Spleen (tissue), 7 donors: ENCODE results near the gene CCDC141.

ENCODE experiments used
- POLR2A ChIP-seq, 3 donors: fragments of 450-650 bp; IDR thresholded peaks; one replicate each; pipeline ENCODE4 v1.5.1; 2017; ENCODE audit warnings: antibody characterized with exemption in 3 of 3, mild to moderate bottlenecking in 1 of 3
- POLR2AphosphoS5 ChIP-seq, 3 donors: sonication (generic); formaldehyde crosslinking; IDR thresholded peaks; one replicate each; pipeline ENCODE4 v1.5.1; 2017; ENCODE audit warnings: antibody characterized with exemption in 3 of 3
- TF ChIP-seq, protein P1 (sequence below), 11 experiments: fragments of 200-600 bp in 7 of 11; fragments of 450-650 bp in 4 of 11; sonication (generic) in 4 of 11; IDR thresholded peaks in 8 of 11; conservative IDR thresholded peaks in 3 of 11; 1 replicate in 7 of 11; 2 replicates in 4 of 11; pipeline versions ENCODE4 v1.4.0 to v1.8.0; 2016 to 2021; ENCODE audit warnings: antibody characterized with exemption in 11 of 11, inconsistent platforms in 4 of 11, mild to moderate bottlenecking in 1 of 11
- donor health status: DM: no; HTN: no; CAD: no; lungs with moderate emphysema.
- donor health status: DM: no; HTN: no; CAD: no.
- donor health status: DM: no; HTN: no; CAD: no.

DNA sequence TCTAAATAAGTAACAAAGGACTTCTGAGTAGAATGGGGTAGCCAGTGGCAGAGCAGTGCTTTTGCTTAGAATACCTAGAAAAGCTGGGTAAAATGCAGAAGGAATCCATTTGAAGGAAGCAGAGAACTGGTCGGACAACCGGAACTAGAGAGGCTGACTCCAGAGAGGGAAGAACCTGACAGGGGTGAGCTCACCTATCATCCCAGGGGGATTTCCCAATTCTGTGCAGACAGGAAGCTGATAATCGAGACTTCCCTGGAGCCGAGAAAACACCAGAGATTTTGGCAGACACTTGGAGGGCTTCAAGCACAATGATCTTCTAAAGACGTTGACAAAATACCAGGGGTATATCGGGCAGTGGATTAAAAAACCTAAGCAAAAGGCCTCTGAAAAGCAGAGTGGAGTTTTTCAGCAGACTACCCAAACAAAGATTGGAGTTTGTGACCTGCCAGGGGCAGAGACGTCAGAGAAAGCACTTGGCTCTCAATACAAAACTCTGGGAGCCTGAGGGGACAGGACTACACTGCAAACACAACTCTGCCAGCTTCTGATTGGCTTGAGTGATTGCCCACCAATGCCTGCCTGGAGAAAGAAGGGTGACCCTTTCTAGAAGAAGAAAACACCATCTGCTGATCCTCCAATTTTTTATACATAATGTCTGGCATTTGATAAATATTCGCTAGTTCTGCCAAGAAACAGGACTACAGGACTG lies 175.3 kb downstream of the CCDC141 start:
- TF ChIP-seq, protein P1, sequence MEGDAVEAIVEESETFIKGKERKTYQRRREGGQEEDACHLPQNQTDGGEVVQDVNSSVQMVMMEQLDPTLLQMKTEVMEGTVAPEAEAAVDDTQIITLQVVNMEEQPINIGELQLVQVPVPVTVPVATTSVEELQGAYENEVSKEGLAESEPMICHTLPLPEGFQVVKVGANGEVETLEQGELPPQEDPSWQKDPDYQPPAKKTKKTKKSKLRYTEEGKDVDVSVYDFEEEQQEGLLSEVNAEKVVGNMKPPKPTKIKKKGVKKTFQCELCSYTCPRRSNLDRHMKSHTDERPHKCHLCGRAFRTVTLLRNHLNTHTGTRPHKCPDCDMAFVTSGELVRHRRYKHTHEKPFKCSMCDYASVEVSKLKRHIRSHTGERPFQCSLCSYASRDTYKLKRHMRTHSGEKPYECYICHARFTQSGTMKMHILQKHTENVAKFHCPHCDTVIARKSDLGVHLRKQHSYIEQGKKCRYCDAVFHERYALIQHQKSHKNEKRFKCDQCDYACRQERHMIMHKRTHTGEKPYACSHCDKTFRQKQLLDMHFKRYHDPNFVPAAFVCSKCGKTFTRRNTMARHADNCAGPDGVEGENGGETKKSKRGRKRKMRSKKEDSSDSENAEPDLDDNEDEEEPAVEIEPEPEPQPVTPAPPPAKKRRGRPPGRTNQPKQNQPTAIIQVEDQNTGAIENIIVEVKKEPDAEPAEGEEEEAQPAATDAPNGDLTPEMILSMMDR (IDR thresholded peaks at IDR 0.05 in 8 of 11, conservative IDR thresholded peaks at IDR 0.05 in 3 of 11): no peak
- TF ChIP-seq POLR2A (IDR thresholded peaks at IDR 0.05) (no peak), POLR2AphosphoS5 (IDR thresholded peaks at IDR 0.05) (no peak)
